Central memory CD8-positive, alpha-beta T cell (primary cell): ENCODE data around the gene SLC1A1.
"Not testable (repeated sequence)": the region's sequence is repeated elsewhere in the genome, so short reads cannot be mapped to it uniquely, and the experiment has no call there.

Experiments used
- ATAC-seq: fragments of 150-1000 bp; cut with Tn5 transposase; replicated peaks from 2 replicates; pipeline ENCODE4 v1.10.0; 2022; ENCODE audit warnings: mild to moderate bottlenecking, moderate FRiP score, moderate number of reproducible peaks; ENCODE audit not compliant: poor library complexity, severe bottlenecking; ENCODE audit errors: extremely low read depth
- DNase-seq, 2 donors: peaks; one replicate each; pipeline ENCODE4 v3.0.0; 2021; ENCODE audit warnings: low spot score in 2 of 2
- H3K27ac Mint-ChIP-seq: one replicate; pipeline ENCODE4 v1.8.0; 2022; ENCODE audit warnings: low read depth, mild to moderate bottlenecking, moderate library complexity, mixed read lengths
- H3K27me3 Mint-ChIP-seq: one replicate; pipeline ENCODE4 v1.8.0; 2022; ENCODE audit warnings: mixed read lengths
- H3K36me3 Mint-ChIP-seq: one replicate; pipeline ENCODE4 v1.8.0; 2022; ENCODE audit warnings: mild to moderate bottlenecking, moderate library complexity, mixed read lengths; ENCODE audit not compliant: insufficient read depth
- H3K4me1 Mint-ChIP-seq: one replicate; pipeline ENCODE4 v1.8.0; 2022; ENCODE audit warnings: mixed read lengths
- H3K4me3 Mint-ChIP-seq: one replicate; pipeline ENCODE4 v1.8.0; 2022; ENCODE audit warnings: mild to moderate bottlenecking, moderate library complexity, mixed read lengths
- H3K9me3 Mint-ChIP-seq: one replicate; pipeline ENCODE4 v1.8.0; 2022; ENCODE audit warnings: mixed read lengths

The SLC1A1 gene

GRCh38 chr9:4508246-4508906 lies 18.1 kb downstream of the SLC1A1 start:
- H3K4me1 Mint-ChIP-seq = no peaks in the 10 kb centered on the region
- DNase-seq = no peak

DNA sequence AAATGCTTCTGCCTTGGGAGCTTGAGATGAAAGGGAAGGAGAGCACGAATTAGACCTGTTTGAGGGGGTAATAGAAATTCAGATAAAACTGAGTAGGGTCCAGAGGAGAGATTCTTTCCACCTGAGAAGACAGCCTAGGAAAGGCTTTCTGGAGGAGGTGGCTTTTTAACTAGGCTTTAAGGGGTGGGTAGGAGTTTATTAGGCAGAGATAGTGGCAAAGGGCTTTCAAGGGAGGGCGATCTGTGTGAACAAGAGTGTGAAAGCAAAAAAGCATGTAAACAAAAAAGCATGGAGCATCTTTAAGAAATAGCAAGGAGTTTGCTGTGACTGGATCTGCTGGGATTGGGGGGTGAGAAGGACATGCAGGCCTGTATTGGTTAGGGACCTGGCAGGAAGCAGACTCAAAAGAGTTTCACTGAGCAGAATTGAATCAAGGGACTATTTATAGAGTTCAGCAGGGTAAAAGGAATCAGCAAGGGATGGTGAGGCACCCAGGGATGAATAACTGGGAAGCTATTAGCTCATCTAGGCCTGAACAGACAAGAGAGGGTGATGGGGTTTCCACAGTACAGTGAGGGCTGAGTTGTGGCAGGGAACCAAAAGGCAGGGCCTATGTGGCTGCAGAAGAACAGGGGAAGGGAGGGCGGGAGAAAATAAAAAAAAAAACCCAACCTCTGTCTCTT lies 18.8 kb downstream of the SLC1A1 start:
- H3K27ac Mint-ChIP-seq = no peak overlapping the region
- H3K27me3 Mint-ChIP-seq = no peaks in the 10 kb centered on the region
- no peaks in the 10 kb centered on the region for H3K36me3 Mint-ChIP-seq
- H3K4me3 Mint-ChIP-seq = no peak overlapping the region
- H3K9me3 Mint-ChIP-seq = no peaks in the 10 kb centered on the region
- no peaks in the 10 kb centered on the region for H3K4me1 Mint-ChIP-seq
- no peak for ATAC-seq
- DNase-seq = no peak

More at GRCh38 chr9:4508246-4508906, 18.1 kb downstream of the SLC1A1 start:
- Mint-ChIP-seq H3K27ac (no peak overlapping the region), H3K36me3 (no peaks in the 10 kb centered on the region), H3K4me3 (no peak overlapping the region), H3K9me3 (no peaks in the 10 kb centered on the region), H3K27me3 (no peaks in the 10 kb centered on the region)
- no peak for ATAC-seq

- no peaks in the 10 kb centered on the region for H3K4me1 Mint-ChIP-seq
- H3K27ac Mint-ChIP-seq = no peak overlapping the region
- ATAC-seq (no peak), DNase-seq (no peak)
- H3K9me3 Mint-ChIP-seq = no peaks in the 10 kb centered on the region
- no peaks in the 10 kb centered on the region for H3K27me3 Mint-ChIP-seq
- H3K4me3 Mint-ChIP-seq = no peak overlapping the region
- H3K36me3 Mint-ChIP-seq = no peaks in the 10 kb centered on the region
Measured at GRCh38 chr9:4509590-4509984, 19.3 kb downstream of the SLC1A1 start.

DNA sequence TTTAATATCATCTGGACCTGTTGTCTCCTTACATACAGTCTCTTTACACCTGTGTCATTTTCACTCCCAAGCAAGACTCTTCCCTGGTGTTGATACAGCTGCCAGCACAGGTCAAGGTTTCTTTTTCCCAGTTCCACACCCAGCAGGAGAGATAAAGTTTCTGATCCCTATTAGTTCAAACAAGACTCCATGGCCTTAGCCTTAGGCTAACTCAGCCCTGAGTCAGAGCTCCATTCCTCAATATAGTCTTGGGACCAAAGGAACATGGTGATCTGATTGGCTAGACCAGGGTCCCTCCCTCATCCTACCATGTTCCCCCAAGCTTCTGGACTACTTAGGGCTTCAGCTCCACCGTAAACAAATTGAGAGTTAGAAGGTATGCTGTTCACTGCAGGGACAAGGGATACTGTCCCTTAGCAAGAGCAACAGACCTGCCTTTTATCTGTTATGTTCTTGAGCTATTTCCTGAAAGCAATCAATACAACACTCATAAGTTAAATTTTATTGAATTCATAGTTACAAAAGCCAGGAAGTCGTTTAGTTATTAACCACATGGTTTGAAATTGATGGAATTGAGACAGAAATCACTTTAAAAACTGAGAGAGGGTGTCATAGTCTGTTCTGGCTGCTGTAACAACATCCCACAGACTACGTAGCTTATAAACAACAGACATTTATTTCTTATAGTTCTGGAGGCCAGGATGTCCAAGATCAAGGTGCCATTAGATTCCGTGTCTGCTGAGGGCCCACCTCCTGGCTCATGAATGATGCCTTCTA lies 20.5 kb downstream of the SLC1A1 start:
- H3K4me3 Mint-ChIP-seq = no peak overlapping the region
- ATAC-seq = no peak

GRCh38 chr9:4514252-4515128 lies 24.2 kb downstream of the SLC1A1 start:
- Mint-ChIP-seq H3K27me3 (no peaks in the 10 kb centered on the region), H3K9me3 (no peaks in the 10 kb centered on the region), H3K36me3 (peaks cover 3% of the 10 kb centered on the region), H3K4me3 (no peak overlapping the region), H3K27ac (no peak overlapping the region), H3K4me1 (peaks cover 16% of the 10 kb centered on the region)
- no peak for DNase-seq
- no peak for ATAC-seq

More for the DNA sequence above, 20.5 kb downstream of the SLC1A1 start:
- Mint-ChIP-seq H3K27me3 (no peaks in the 10 kb centered on the region), H3K27ac (no peak overlapping the region), H3K9me3 (no peaks in the 10 kb centered on the region), H3K36me3 (no peaks in the 10 kb centered on the region), H3K4me1 (no peaks in the 10 kb centered on the region)
- no peak for DNase-seq

- Mint-ChIP-seq H3K4me1 (peaks cover 16% of the 10 kb centered on the region), H3K36me3 (peaks cover 3% of the 10 kb centered on the region), H3K27ac (no peak overlapping the region), H3K27me3 (no peaks in the 10 kb centered on the region), H3K9me3 (no peaks in the 10 kb centered on the region), H3K4me3 (no peak overlapping the region)
- no peak for DNase-seq
- ATAC-seq = no peak
Measured at GRCh38 chr9:4515958-4516375, 25.7 kb downstream of the SLC1A1 start.

DNA sequence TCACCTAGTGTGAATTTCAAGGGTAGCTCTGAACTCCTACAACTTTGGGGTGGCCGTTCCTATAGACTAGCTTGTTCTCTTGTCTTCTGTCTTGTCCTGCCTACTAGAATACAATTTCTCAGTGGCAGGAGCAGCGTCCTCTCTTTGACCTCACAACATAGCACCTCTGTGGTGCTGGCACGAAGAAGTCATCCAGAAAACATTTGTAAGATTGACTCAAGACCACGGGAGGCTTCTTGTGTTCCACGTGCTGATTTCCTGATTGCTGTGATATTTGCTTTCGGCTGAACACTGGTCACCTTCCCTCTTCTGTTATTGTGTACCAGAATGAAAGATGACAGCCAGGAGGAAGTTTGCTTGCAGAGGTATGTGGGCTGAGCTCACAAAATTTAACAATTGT lies 27.0 kb downstream of the SLC1A1 start:
- ATAC-seq (no peak), DNase-seq (no peak)
- H3K4me3 Mint-ChIP-seq = no peak overlapping the region
- H3K36me3 Mint-ChIP-seq = peaks cover 3% of the 10 kb centered on the region
- peaks cover 16% of the 10 kb centered on the region for H3K4me1 Mint-ChIP-seq
- H3K9me3 Mint-ChIP-seq = no peaks in the 10 kb centered on the region
- H3K27me3 Mint-ChIP-seq = no peaks in the 10 kb centered on the region
- H3K27ac Mint-ChIP-seq = peak overlapping the region; percentile 1

- Mint-ChIP-seq H3K4me3 (no peak overlapping the region), H3K27me3 (no peaks in the 10 kb centered on the region), H3K4me1 (peaks cover 16% of the 10 kb centered on the region), H3K9me3 (no peaks in the 10 kb centered on the region), H3K36me3 (peaks cover 3% of the 10 kb centered on the region), H3K27ac (no peak overlapping the region)
- ATAC-seq (no peak), DNase-seq (no peak)
Measured at GRCh38 chr9:4519604-4520003, 29.3 kb downstream of the SLC1A1 start.

- H3K27me3 Mint-ChIP-seq = no peaks in the 10 kb centered on the region
- DNase-seq = no peak
Measured at GRCh38 chr9:4520055-4520454, 29.8 kb downstream of the SLC1A1 start.

GRCh38 chr9:4530375-4530774 lies 40.1 kb downstream of the SLC1A1 start:
- peaks cover 6% of the 10 kb centered on the region for H3K36me3 Mint-ChIP-seq
- ATAC-seq (peak; percentile 97), DNase-seq (peak in 1 of 2 donors; percentile 18)
- peaks cover 5% of the 10 kb centered on the region for H3K9me3 Mint-ChIP-seq
- peaks cover 23% of the 10 kb centered on the region for H3K4me1 Mint-ChIP-seq
- no peaks in the 10 kb centered on the region for H3K27me3 Mint-ChIP-seq
- peak overlapping the region; percentile 73 for H3K27ac Mint-ChIP-seq
- H3K4me3 Mint-ChIP-seq = peak overlapping the region; percentile 39

More at GRCh38 chr9:4520055-4520454, 29.8 kb downstream of the SLC1A1 start:
- Mint-ChIP-seq H3K4me1 (peaks cover 16% of the 10 kb centered on the region), H3K4me3 (no peak overlapping the region), H3K9me3 (no peaks in the 10 kb centered on the region), H3K36me3 (peaks cover 3% of the 10 kb centered on the region), H3K27ac (no peak overlapping the region)
- ATAC-seq = no peak

DNA sequence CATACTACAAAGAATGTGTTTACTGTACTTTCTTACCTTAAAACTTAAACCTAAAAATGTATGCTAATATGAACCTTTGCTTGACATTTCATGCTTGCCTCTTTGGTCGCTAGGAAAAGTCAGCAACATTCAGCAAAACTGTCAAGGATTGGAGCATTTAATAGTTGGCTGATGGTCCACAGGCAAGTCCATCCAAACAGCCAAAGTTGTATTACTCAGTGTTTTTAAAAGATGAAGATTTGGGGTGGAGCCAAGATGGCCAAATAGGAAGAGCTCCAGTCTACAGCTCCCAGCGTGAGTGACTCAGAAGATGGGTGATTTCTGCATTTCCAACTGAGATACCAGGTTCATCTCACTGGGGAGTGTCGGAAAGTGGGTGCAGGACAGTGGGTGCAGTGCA lies 40.6 kb downstream of the SLC1A1 start:
- H3K4me3 Mint-ChIP-seq, ATAC-seq, H3K9me3 Mint-ChIP-seq, H3K36me3 Mint-ChIP-seq, DNase-seq, H3K27me3 Mint-ChIP-seq: not testable (repeated sequence)
- Mint-ChIP-seq H3K27ac (peak overlapping the region; percentile 73), H3K4me1 (peaks cover 23% of the 10 kb centered on the region)

DNA sequence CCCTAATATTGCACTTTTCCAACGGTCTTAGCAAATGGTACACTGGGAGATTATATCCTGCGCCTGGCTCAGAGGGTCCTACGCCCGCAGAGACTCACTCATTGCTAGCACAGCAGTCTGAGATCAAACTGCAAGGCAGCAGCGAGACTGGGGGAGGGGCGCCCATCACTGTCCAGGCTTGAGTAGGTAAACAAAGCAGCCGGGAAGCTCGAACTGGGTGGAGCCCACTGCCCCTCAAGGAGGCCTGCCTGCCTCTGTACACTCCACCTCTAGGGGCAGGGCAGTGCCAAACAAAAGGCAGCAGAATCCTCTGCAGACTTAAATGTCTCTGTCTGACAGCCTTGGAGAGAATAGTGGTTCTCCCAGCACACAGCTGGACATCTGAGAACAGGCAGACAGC lies 41.1 kb downstream of the SLC1A1 start:
- Mint-ChIP-seq H3K4me1 (peaks cover 23% of the 10 kb centered on the region), H3K27ac (peak overlapping the region; percentile 73)
- not testable (repeated sequence) for H3K4me3 Mint-ChIP-seq, H3K36me3 Mint-ChIP-seq, DNase-seq, ATAC-seq, H3K9me3 Mint-ChIP-seq, H3K27me3 Mint-ChIP-seq
